Skeletal muscle satellite cell (primary cell): ENCODE results near the gene FAM193A.
"Not testable (repeated sequence)": the region's sequence is repeated elsewhere in the genome, so short reads cannot be mapped to it uniquely, and the experiment has no call there.

ENCODE experiments used
- H3K27me3 ChIP-seq: 2 replicates; pipeline ENCODE4 v1.7.0; 2013; ENCODE audit warnings: low read length; ENCODE audit not compliant: control insufficient read depth, insufficient read depth
- H3K36me3 ChIP-seq: 2 replicates; pipeline ENCODE4 v1.7.0; 2013; ENCODE audit warnings: mild to moderate bottlenecking, control low read depth, low read length; ENCODE audit not compliant: insufficient read depth
- H3K4me1 ChIP-seq: 2 replicates; pipeline ENCODE4 v1.7.0; 2013; ENCODE audit warnings: low read length; ENCODE audit not compliant: control insufficient read depth, insufficient read depth
- H3K4me2 ChIP-seq: 2 replicates; pipeline ENCODE4 v1.7.0; 2013; ENCODE audit warnings: mild to moderate bottlenecking, low read length
- H3K4me3 ChIP-seq: 2 replicates; pipeline ENCODE4 v1.7.0; 2013; ENCODE audit warnings: low read length
- H3K9ac ChIP-seq: 2 replicates; pipeline ENCODE4 v1.7.0; 2013; ENCODE audit warnings: mild to moderate bottlenecking, low read depth, low read length, moderate library complexity
- H3K9me3 ChIP-seq: replicated peaks from 2 replicates; pipeline ENCODE4 v1.7.0; 2013; ENCODE audit warnings: mild to moderate bottlenecking, control low read depth, low read length

FAM193A gene

DNA sequence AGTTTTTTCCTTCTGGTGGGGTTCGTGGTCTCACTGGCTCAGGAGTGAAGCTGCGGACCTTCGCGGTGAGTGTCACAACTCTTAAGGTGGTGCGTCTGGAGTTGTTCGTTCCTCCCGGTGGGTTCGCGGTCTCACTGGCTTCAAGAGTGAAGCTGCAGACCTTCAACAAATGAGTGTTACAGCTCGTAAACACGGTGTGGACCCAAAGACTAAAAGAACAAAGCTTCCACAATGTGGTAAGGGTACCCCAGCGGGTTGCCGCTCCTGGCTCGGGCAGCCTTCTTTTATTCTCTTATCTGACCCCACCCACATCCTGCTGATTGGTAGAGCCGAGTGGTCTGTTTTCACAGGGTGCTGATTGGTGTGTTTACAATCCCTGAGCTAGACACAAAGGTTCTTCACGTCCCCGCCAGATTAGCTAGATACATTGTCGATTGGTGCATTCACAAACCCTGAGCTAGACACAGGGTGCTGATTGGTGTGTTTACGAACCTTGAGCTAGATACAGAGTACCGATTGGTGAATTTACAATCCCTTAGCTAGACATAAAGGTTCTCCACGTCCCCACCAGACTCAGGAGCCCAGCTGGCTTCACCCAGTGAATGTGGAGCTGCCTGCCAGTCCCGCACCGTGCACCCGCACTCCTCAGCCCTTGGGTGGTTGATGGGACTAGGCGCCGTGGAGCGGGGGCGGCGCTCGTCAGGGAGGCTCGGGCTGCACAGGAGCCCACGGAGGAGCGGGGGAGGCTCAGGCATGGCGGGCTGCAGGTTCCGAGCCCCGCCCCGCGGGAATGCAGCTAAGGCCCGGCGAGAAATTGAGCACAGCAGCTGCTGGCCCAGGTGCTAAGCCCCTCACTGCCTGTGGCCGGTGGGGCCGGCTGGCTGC is 226.3 kb downstream of the FAM193A start:
- H3K4me2 ChIP-seq, H3K36me3 ChIP-seq, H3K4me3 ChIP-seq, H3K4me1 ChIP-seq, H3K27me3 ChIP-seq, H3K9ac ChIP-seq, H3K9me3 ChIP-seq: not testable (repeated sequence)

DNA sequence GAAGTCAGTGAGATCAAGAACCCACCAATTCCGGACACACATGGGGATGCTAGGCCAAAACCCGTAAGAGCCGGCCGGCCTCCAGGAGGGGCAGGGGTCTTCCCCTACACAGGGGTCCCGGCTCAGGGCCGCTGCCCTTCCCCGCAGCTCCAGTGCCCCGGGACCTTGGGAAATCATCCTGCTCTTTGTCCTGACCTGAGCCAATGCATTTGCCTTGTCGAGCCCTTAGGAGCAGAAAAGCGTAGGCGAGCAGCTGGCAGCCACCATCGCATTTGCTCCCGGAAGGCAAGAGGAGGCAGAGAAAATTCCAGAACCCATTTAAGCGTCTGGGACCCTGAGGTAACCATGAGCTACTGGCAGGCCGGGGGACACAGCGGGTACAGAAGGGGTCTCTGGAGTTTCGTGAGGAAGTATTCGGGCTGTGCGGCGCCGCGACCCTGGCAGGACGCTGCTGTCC is 227.1 kb downstream of the FAM193A start:
- H3K9me3 ChIP-seq, result no peaks in the 10 kb centered on the region
- H3K9ac ChIP-seq, result peak overlapping the region; percentile 80
- H3K27me3 ChIP-seq, result no peaks in the 10 kb centered on the region
- H3K4me3 ChIP-seq, result peak overlapping the region; percentile 71
- peaks cover 6% of the 10 kb centered on the region for H3K4me1 ChIP-seq
- H3K4me2 ChIP-seq, result peak overlapping the region; percentile 96
- no peaks in the 10 kb centered on the region for H3K36me3 ChIP-seq

DNA sequence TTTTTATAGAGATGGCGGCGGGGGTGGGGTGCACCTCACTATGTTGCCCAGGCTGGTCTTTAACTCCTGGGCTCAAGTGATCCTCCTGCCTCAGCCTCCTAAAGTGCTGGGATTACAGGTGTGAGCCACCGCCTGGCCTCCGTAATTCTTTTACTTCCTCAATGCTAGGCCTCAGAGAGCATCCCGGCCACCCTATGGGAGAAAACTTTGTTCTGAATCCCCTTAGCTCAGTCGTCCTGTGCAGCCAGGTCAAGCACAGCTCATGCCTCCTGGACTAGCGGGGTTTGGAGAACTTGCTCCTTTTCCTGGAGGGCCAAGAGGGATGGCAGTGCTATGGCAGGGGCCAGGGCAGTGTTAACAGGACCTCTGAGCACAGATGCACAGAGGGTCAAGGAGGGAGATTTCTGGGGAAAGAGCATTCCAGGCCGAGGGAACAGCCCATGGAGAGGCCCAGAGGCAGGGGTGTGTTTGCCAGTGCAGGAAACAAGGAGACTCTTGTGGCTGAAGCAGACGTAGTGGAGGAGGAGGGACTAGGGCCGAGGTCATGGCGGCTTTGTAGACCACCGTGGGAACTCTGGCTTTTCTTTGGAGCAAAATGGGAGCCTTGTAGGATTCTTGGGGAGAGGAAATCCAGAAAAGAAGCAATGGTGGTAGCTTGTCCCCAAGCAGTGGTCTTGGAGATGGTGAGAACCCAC is 229.5 kb downstream of the FAM193A start:
- Histone ChIP-seq H3K4me3 (no peak overlapping the region), H3K36me3 (no peaks in the 10 kb centered on the region), H3K9ac (no peak overlapping the region), H3K4me2 (no peak overlapping the region), H3K9me3 (no peaks in the 10 kb centered on the region), H3K27me3 (no peaks in the 10 kb centered on the region), H3K4me1 (peaks cover 6% of the 10 kb centered on the region)

DNA sequence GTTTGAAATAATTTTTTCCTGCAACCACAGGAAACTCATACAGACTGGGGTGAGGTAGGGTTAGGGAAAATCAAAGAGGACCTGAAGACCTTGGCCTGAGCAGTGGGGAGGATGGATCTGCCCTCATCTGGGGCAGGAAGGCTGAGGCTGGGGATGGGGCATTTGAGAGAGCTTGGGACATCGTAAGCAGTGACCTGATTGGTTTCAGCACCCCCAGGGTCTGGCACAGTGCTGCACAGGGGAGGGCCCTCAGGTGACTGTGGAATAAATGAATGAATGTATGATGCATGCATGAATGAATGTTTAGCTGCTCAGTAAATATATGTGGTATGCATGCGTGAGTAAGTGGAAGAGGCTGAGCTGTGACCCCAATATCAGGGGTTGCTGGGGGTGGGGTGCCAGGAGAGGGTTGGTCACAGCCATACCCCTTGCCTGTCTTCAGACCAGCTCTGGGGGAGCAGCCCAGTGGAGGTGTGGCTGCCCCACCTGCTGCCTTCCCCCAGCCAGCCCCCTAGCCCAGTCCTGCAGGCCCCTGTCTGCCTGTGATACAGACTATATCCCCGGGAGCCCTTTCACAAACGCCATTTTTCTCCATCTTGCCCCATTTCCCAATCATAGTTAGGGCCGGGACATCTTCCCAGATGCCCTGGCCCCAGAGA is 230.7 kb downstream of the FAM193A start:
- H3K9me3 ChIP-seq, result no peaks in the 10 kb centered on the region
- H3K9ac ChIP-seq, result no peak overlapping the region
- no peak overlapping the region for H3K4me2 ChIP-seq
- no peaks in the 10 kb centered on the region for H3K36me3 ChIP-seq
- peaks cover 6% of the 10 kb centered on the region for H3K4me1 ChIP-seq
- H3K4me3 ChIP-seq, result no peak overlapping the region
- no peaks in the 10 kb centered on the region for H3K27me3 ChIP-seq

DNA sequence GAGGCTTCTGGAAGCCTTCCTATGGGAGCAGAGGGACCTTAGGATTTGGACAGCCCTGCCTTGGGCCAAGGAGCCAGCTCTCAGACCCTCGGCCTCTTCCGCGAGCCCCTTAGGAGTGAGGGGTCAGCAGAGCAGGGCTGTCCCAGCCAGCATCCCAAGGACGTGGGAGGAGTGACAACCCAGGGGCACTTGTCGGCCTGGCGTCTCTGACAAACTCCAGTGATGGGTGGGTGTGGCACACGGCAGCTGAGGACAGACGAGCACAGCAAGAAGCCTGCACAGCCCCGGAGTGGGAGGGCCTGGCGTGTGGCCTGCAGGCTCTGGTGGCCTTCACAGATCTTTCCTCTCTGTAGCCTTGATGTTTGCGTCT is 231.2 kb downstream of the FAM193A start:
- no peak overlapping the region for H3K9ac ChIP-seq
- H3K4me3 ChIP-seq, result no peak overlapping the region
- no peaks in the 10 kb centered on the region for H3K9me3 ChIP-seq
- no peaks in the 10 kb centered on the region for H3K36me3 ChIP-seq
- H3K4me1 ChIP-seq, result peaks cover 6% of the 10 kb centered on the region
- no peaks in the 10 kb centered on the region for H3K27me3 ChIP-seq
- no peak overlapping the region for H3K4me2 ChIP-seq

DNA sequence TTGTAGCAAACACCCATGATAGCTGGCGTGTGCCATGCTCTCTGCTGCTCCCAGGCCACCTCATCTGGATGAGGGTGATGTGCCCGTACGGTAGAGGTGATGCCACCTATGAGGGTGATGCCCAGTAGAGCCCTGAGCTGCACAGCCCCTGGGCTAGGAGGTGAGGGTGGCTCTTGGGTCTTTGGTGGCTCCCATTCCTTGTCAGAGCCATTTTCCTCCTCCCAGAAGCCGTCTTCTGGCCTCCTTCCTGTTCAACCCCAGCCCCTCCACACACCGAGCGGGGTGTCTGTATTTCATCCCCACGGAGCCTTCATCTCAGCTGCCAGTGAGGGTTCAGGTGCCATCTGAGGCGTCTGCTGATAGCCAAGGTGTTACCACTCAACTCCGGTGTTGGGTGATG is 231.7 kb downstream of the FAM193A start:
- peaks cover 6% of the 10 kb centered on the region for H3K4me1 ChIP-seq
- no peak overlapping the region for H3K9ac ChIP-seq
- H3K36me3 ChIP-seq, result no peaks in the 10 kb centered on the region
- H3K27me3 ChIP-seq, result no peaks in the 10 kb centered on the region
- H3K4me3 ChIP-seq, result no peak overlapping the region
- H3K4me2 ChIP-seq, result no peak overlapping the region
- no peaks in the 10 kb centered on the region for H3K9me3 ChIP-seq

DNA sequence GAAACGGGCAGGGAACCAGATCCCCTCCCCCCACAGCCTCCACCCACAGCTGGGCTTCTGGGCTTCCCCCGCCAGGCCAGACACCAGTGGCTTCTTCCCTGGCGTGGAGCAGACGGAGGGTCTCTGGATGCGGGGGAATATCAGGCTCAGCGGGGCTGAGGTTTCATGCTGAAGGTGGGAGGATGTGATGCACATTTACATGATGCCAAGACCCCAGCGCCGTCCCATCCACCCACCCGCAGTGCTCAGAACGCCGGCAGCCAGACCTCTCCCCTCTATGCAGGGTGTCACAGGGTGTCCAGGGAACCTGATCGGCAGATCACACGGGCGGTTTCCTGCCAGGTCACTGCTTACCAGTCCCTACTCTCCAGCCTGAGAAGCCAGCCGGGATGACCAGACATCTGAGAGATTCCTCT is 232.5 kb downstream of the FAM193A start:
- no peak overlapping the region for H3K4me3 ChIP-seq
- H3K4me2 ChIP-seq, result no peak overlapping the region
- no peaks in the 10 kb centered on the region for H3K9me3 ChIP-seq
- no peaks in the 10 kb centered on the region for H3K36me3 ChIP-seq
- no peaks in the 10 kb centered on the region for H3K27me3 ChIP-seq
- H3K4me1 ChIP-seq, result no peaks in the 10 kb centered on the region
- no peak overlapping the region for H3K9ac ChIP-seq

DNA sequence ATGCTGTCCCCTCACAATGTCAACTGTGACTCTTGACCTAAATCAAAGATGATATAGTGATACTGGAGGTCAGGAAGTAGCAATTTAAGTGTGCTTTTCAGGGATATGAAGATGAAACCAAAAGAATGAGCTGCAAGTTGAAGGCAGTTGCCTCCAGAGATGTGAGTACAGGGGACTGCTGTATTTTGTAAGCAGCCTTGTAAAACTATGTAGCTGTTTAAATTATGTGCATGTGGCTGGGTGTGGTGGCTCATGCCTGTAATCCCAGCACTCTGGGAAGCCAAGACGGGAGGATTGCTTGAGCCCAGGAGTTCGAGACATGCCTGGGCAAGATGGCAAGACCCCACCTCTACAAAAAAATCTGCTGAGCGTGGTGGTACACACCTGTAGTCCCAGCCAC is 234.8 kb downstream of the FAM193A start:
- Histone ChIP-seq H3K27me3 (no peaks in the 10 kb centered on the region), H3K4me3 (no peak overlapping the region), H3K9ac (no peak overlapping the region), H3K4me2 (no peak overlapping the region), H3K4me1 (no peaks in the 10 kb centered on the region), H3K9me3 (no peaks in the 10 kb centered on the region), H3K36me3 (no peaks in the 10 kb centered on the region)

DNA sequence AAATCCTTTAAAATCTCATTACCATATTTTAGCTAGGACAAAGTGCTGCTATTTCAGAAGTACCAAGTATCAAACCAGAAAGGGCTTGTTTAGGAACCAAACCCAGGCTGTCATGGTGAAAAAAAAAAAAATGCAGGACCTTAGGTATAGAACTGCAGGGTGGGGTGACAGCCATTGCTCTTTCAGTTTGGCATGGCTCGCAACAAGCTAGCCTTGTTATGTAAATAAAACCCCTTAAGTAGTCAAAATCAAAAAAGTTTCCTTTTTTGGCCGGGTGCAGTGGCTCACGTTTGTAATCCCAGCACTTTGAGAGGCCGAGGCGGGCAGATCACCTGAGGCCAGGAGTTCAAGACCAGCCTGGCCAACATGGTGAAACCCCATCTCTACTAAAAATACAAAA is 244.2 kb downstream of the FAM193A start:
- H3K4me3 ChIP-seq, H3K36me3 ChIP-seq, H3K4me1 ChIP-seq, H3K4me2 ChIP-seq, H3K27me3 ChIP-seq, H3K9ac ChIP-seq, H3K9me3 ChIP-seq: not testable (repeated sequence)

DNA sequence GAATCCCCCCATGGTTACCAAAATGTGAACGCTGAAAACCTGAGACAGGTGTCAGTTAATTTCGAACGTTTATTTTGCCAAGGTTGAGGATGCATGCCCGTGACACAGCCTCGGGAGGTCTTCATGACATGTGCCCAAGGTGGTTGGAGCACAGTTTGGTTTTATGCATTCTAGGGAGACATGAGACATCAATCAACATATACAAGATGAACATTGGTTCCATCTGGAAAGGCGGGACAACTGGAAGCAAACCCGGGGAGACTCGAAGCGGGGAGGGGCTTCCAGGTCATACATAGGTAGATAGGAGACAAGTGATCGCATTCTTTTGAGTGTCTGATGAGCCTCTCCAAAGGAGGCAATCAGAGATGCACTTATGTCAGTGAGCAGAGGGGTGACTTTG is 245.5 kb downstream of the FAM193A start:
- Histone ChIP-seq H3K4me3 (no peak overlapping the region), H3K36me3 (no peaks in the 10 kb centered on the region), H3K9me3 (peaks cover 9% of the 10 kb centered on the region), H3K9ac (no peak overlapping the region), H3K4me2 (no peak overlapping the region), H3K27me3 (peaks cover 8% of the 10 kb centered on the region), H3K4me1 (no peaks in the 10 kb centered on the region)
